ENCODE data around the gene GGA3.
"Not testable (repeated sequence)": the region's sequence is repeated elsewhere in the genome, so short reads cannot be mapped to it uniquely, and the experiment has no call there.

The GGA3 gene

GRCh38 chr17:75261336-75262111, at the start of gene GGA3, which contains the start of gene MRPS7:
Gene GGA3 (minus strand): TSS chr17:75261606. CDS start chr17:75261587, 19 bp downstream.
Gene MRPS7 (plus strand): TSS chr17:75261879. CDS start chr17:75261901, 22 bp downstream.
- peak; percentile 96 for DNase-seq (ENCODE audit: low spot score)

GRCh38 chr17:75308732-75309629, 47.6 kb upstream of the GGA3 start:
- DNase-seq (ENCODE audit: low spot score): no peak

- DNase-seq (ENCODE audit: low spot score): no peak
Observed at GRCh38 chr17:75307957-75308731, 46.7 kb upstream of the GGA3 start.

GRCh38 chr17:75301502-75302206, 40.2 kb upstream of the GGA3 start:
- no peak for DNase-seq (ENCODE audit: low spot score)

- DNase-seq (ENCODE audit: low spot score): no peak
Observed at GRCh38 chr17:75301049-75301448, 39.6 kb upstream of the GGA3 start.

- DNase-seq (ENCODE audit: low spot score): no peak
Observed at GRCh38 chr17:75300280-75300679, 38.9 kb upstream of the GGA3 start.

GRCh38 chr17:75295201-75296158, 34.1 kb upstream of the GGA3 start:
- no peak for DNase-seq (ENCODE audit: low spot score)

GRCh38 chr17:75292810-75293448, 31.5 kb upstream of the GGA3 start:
- DNase-seq (ENCODE audit: low spot score): not testable (repeated sequence)

GRCh38 chr17:75289832-75290337, 28.5 kb upstream of the GGA3 start:
- peak; percentile 41 for DNase-seq (ENCODE audit: low spot score)

- peak; percentile 100 for DNase-seq (ENCODE audit: low spot score)
Observed at GRCh38 chr17:75289115-75289831, 27.9 kb upstream of the GGA3 start, which contains the start of gene SLC25A19. Gene SLC25A19 (minus strand): TSS chr17:75289433. CDS start chr17:75286764, 2,669 bp downstream.

GRCh38 chr17:75288770-75289114, 27.3 kb upstream of the GGA3 start:
- peak; percentile 49 for DNase-seq (ENCODE audit: low spot score)

- DNase-seq (ENCODE audit: low spot score): no peak
Observed at GRCh38 chr17:75288359-75288758, 27.0 kb upstream of the GGA3 start.

GRCh38 chr17:75287221-75287620, 25.8 kb upstream of the GGA3 start:
- no peak for DNase-seq (ENCODE audit: low spot score)

GRCh38 chr17:75285123-75285522, 23.7 kb upstream of the GGA3 start:
- no peak for DNase-seq (ENCODE audit: low spot score)

- not testable (repeated sequence) for DNase-seq (ENCODE audit: low spot score)
Observed at GRCh38 chr17:75280189-75280588, 18.8 kb upstream of the GGA3 start.

- DNase-seq (ENCODE audit: low spot score): peak; percentile 50
Observed at GRCh38 chr17:75277664-75278071, 16.3 kb upstream of the GGA3 start.

GRCh38 chr17:75273977-75274708, 12.7 kb upstream of the GGA3 start:
- no peak for DNase-seq (ENCODE audit: low spot score)

- DNase-seq (ENCODE audit: low spot score): no peak
Observed at GRCh38 chr17:75272848-75273184, 11.4 kb upstream of the GGA3 start.

All from hepatic stellate cell (primary cell).